ENCODE data around the gene ADAM30.

ADAM30 gene

DNA sequence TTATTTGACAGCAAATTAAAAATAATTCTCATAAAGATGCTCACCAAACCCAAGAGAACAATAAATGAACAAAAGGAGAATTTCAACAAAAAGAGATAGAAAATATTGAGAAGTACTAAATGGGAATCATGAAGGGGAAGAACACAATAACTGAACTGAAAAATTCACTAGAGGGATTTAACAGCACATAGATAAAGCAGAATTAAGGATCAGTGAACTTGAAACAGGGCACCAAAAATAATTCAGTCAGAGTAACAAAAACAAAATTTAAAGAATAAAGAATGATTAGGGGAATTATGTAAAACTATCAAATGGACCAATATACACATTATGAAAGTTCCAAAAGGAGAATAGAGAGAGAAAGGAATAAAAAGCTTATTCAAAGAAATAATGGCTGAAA, 7.8 kb downstream of the ADAM30 start:
- no peak overlapping the region for H3K27ac ChIP-seq
- H3K79me2 ChIP-seq: no peaks in the 10 kb centered on the region
- H3K36me3 ChIP-seq (ENCODE audit: control insufficient read depth, insufficient read depth, low read length): no peaks in the 10 kb centered on the region
- H3K9me3 ChIP-seq (ENCODE audit: control insufficient read depth, low read length): no peaks in the 10 kb centered on the region
- no peaks in the 10 kb centered on the region for H3K4me1 ChIP-seq
- H3K9ac ChIP-seq: no peak overlapping the region
- H3K4me3 ChIP-seq (ENCODE audit: low read depth, low read length): no peak overlapping the region
- no peak overlapping the region for H2AFZ ChIP-seq
- H3K27me3 ChIP-seq (ENCODE audit: control insufficient read depth, insufficient read depth, low read length): no peaks in the 10 kb centered on the region
- no peak overlapping the region for H3K4me2 ChIP-seq (ENCODE audit: low read length)
- TF ChIP-seq, protein P1, sequence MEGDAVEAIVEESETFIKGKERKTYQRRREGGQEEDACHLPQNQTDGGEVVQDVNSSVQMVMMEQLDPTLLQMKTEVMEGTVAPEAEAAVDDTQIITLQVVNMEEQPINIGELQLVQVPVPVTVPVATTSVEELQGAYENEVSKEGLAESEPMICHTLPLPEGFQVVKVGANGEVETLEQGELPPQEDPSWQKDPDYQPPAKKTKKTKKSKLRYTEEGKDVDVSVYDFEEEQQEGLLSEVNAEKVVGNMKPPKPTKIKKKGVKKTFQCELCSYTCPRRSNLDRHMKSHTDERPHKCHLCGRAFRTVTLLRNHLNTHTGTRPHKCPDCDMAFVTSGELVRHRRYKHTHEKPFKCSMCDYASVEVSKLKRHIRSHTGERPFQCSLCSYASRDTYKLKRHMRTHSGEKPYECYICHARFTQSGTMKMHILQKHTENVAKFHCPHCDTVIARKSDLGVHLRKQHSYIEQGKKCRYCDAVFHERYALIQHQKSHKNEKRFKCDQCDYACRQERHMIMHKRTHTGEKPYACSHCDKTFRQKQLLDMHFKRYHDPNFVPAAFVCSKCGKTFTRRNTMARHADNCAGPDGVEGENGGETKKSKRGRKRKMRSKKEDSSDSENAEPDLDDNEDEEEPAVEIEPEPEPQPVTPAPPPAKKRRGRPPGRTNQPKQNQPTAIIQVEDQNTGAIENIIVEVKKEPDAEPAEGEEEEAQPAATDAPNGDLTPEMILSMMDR (IDR thresholded peaks at IDR 0.05): no peak

DNA sequence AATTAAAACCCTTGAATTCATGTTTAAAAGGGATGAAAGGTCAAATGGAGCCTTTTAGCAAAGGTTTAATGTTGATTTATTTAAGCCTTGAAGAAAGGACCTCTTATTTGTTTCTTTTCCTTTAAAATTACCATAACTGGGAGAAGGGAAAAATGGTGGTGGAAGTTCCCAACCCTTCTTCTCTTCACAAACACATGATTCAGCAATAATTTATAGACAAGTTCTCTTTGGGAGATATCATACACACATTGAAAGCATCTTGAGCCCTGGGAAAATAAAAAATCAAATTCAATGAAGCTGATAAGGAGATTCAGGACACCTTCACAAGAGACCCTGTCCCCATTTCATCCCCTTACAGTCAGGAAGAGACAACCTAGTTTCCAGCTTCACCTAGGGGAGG, 8.9 kb downstream of the ADAM30 start:
- TF ChIP-seq, protein P1 (IDR thresholded peaks at IDR 0.05): no peak
- Histone ChIP-seq H2AFZ (no peak overlapping the region), H3K4me1 (no peaks in the 10 kb centered on the region)

DNA sequence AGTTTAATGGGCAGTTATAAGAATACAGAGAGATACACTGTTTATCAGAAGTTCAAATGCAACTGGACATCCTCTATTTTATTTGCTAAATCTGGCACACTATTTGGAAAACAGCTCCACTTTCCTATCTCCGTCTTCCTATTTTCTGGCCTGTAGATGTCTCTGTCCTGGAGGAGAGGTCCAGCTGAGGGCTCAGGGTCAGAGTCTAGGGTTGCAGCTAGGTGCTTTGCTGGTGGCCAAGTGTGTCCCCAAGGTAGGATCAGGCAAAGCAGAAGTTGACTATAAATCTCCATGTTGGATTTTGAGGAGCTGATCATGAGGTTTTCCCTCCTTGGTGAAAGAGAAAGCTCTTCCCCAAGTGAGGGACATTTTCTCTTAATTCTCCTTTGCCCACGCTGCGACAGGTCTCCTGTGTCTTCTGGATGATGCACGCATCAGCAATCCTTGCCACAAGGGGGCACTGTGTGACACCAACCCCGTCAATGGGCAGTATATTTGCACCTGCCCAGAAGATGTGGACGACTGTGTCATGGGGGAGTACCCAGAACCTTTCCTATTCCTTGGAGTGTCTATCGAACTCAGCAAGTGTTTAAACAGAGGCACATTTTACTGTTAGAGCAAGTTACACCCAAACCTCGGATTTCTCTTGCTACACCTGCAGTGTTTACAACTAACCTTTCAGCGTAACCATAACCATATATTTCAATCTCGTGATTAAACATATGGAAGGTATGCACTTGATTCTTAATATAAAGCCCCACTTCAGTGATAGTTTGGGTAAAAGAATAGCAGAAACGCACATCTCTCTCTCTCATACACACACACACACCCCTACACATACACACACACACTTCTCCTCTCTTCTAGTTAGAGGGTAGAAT, 10.2 kb downstream of the ADAM30 start:
- no peaks in the 10 kb centered on the region for H3K4me1 ChIP-seq
- no peaks in the 10 kb centered on the region for H3K27me3 ChIP-seq (ENCODE audit: control insufficient read depth, insufficient read depth, low read length)
- no peak overlapping the region for H3K27ac ChIP-seq
- TF ChIP-seq, protein P1 (IDR thresholded peaks at IDR 0.05): peak; percentile 31
- no peak overlapping the region for H2AFZ ChIP-seq
- H3K9me3 ChIP-seq (ENCODE audit: control insufficient read depth, low read length): no peaks in the 10 kb centered on the region
- no peaks in the 10 kb centered on the region for H3K79me2 ChIP-seq
- no peak overlapping the region for H3K4me3 ChIP-seq (ENCODE audit: low read depth, low read length)
- no peak overlapping the region for H3K4me2 ChIP-seq (ENCODE audit: low read length)
- H3K9ac ChIP-seq: no peak overlapping the region
- no peaks in the 10 kb centered on the region for H3K36me3 ChIP-seq (ENCODE audit: control insufficient read depth, insufficient read depth, low read length)

More for the DNA sequence above, 8.9 kb downstream of the ADAM30 start:
- Histone ChIP-seq H3K9me3 (ENCODE audit: control insufficient read depth, low read length) (no peaks in the 10 kb centered on the region), H3K79me2 (no peaks in the 10 kb centered on the region), H3K9ac (no peak overlapping the region), H3K36me3 (ENCODE audit: control insufficient read depth, insufficient read depth, low read length) (no peaks in the 10 kb centered on the region), H3K4me3 (ENCODE audit: low read depth, low read length) (no peak overlapping the region), H3K4me2 (ENCODE audit: low read length) (no peak overlapping the region), H3K27me3 (ENCODE audit: control insufficient read depth, insufficient read depth, low read length) (no peaks in the 10 kb centered on the region), H3K27ac (no peak overlapping the region)

DNA sequence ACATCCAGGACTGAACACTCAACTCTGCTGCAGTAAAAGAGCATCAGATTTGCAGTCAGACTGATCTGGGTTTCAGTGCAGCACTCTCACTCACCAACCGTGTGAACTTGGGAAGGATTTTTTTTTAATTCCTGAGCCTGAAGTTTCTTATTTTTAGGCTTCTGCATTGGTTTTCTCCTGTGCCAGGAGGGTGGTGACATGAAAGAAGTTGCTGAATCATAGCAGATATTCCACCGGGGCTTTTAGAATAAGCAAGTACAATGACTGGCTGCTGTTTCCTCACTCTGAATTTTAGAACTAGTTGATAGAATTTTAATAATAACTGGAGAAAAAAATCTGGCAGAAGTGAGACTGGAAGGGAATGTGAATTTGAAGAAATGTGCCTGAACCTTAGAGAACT, 11.6 kb downstream of the ADAM30 start:
- H3K9ac ChIP-seq: no peak overlapping the region
- H3K27ac ChIP-seq: no peak overlapping the region
- no peaks in the 10 kb centered on the region for H3K9me3 ChIP-seq (ENCODE audit: control insufficient read depth, low read length)
- no peak overlapping the region for H3K4me3 ChIP-seq (ENCODE audit: low read depth, low read length)
- H3K4me1 ChIP-seq: no peaks in the 10 kb centered on the region
- no peak overlapping the region for H3K4me2 ChIP-seq (ENCODE audit: low read length)
- no peaks in the 10 kb centered on the region for H3K36me3 ChIP-seq (ENCODE audit: control insufficient read depth, insufficient read depth, low read length)
- H2AFZ ChIP-seq: no peak overlapping the region
- no peaks in the 10 kb centered on the region for H3K79me2 ChIP-seq
- TF ChIP-seq, protein P1 (IDR thresholded peaks at IDR 0.05): no peak
- H3K27me3 ChIP-seq (ENCODE audit: control insufficient read depth, insufficient read depth, low read length): no peaks in the 10 kb centered on the region

DNA sequence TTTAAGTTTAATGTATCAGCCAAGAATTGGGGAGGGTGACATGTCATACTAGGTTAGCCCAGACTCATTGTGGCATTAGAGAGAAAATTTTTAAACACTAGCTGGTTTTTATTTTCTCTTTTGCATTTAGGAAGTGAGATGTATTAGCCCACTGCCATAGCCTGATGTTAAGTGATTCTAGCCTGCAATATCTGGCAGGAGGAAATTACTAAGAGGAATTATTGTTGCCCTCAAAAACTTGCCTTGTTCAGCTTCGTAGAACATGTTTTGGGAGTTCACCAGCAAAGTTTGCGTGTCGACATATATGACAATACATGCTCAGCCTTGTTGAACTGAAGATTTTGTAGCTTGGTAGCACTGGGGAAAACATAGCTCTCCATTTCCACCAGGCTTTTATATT, 12.5 kb downstream of the ADAM30 start:
- Histone ChIP-seq H3K4me3 (ENCODE audit: low read depth, low read length) (no peak overlapping the region), H3K27ac (no peak overlapping the region), H3K9me3 (ENCODE audit: control insufficient read depth, low read length) (no peaks in the 10 kb centered on the region), H3K4me2 (ENCODE audit: low read length) (no peak overlapping the region), H3K27me3 (ENCODE audit: control insufficient read depth, insufficient read depth, low read length) (no peaks in the 10 kb centered on the region), H2AFZ (no peak overlapping the region), H3K79me2 (no peaks in the 10 kb centered on the region), H3K9ac (no peak overlapping the region), H3K36me3 (ENCODE audit: control insufficient read depth, insufficient read depth, low read length) (no peaks in the 10 kb centered on the region), H3K4me1 (no peaks in the 10 kb centered on the region)
- TF ChIP-seq, protein P1 (IDR thresholded peaks at IDR 0.05): no peak

Data from parathyroid adenoma (tissue), 2 donors.